GM18873 (cell line): ENCODE data around the gene MSI2.
"Not testable (repeated sequence)": the region's sequence is repeated elsewhere in the genome, so short reads cannot be mapped to it uniquely, and the experiment has no call there.

Source experiments
- ATAC-seq: cut with Tn5 transposase; IDR thresholded peaks from one replicate; pipeline ENCODE4 v1.9.1; 2021; ENCODE audit warnings: mild to moderate bottlenecking, moderate library complexity, moderate number of reproducible peaks; ENCODE audit not compliant: unreplicated experiment, low FRiP score

The MSI2 gene

GRCh38 chr17:57288773-57289121, 32.4 kb downstream of the MSI2 start:
- no peak for ATAC-seq

GRCh38 chr17:57289130-57289529, 32.8 kb downstream of the MSI2 start:
- no peak for ATAC-seq

GRCh38 chr17:57289613-57290012, 33.3 kb downstream of the MSI2 start:
- no peak for ATAC-seq

- no peak for ATAC-seq
These were observed 34.7 kb downstream of the MSI2 start for GRCh38 chr17:57290981-57291380.

- no peak for ATAC-seq
These were observed 35.8 kb downstream of the MSI2 start for GRCh38 chr17:57292091-57292490.

GRCh38 chr17:57293077-57293476, 36.8 kb downstream of the MSI2 start:
- no peak for ATAC-seq

- ATAC-seq, result no peak
These were observed 37.8 kb downstream of the MSI2 start for GRCh38 chr17:57294101-57294500.

GRCh38 chr17:57294629-57295501, 38.5 kb downstream of the MSI2 start:
- ATAC-seq, result no peak

- no peak for ATAC-seq
These were observed 39.3 kb downstream of the MSI2 start for GRCh38 chr17:57295526-57296023.

- ATAC-seq, result no peak
These were observed 39.9 kb downstream of the MSI2 start for GRCh38 chr17:57296231-57296630.

GRCh38 chr17:57299176-57299575, 42.9 kb downstream of the MSI2 start:
- no peak for ATAC-seq

- ATAC-seq, result not testable (repeated sequence)
These were observed 44.3 kb downstream of the MSI2 start for GRCh38 chr17:57300592-57300991.

- ATAC-seq, result no peak
These were observed 46.6 kb downstream of the MSI2 start for GRCh38 chr17:57302690-57303465.

- no peak for ATAC-seq
These were observed 48.9 kb downstream of the MSI2 start for GRCh38 chr17:57305144-57305728.

- no peak for ATAC-seq
These were observed 49.7 kb downstream of the MSI2 start for GRCh38 chr17:57305908-57306504.

- ATAC-seq, result no peak
These were observed 52.3 kb downstream of the MSI2 start for GRCh38 chr17:57308543-57309186.

- no peak for ATAC-seq
These were observed 53.2 kb downstream of the MSI2 start for GRCh38 chr17:57309479-57309878.

GRCh38 chr17:57311281-57312216, 55.2 kb downstream of the MSI2 start:
- ATAC-seq, result no peak

GRCh38 chr17:57312242-57312641, 55.9 kb downstream of the MSI2 start:
- ATAC-seq, result no peak
